Stimulated activated CD8-positive, alpha-beta memory T cell treated with anti-CD3 and anti-CD28 coated beads, Interleukin-15, amount 100 ng/mL, for 1 hour (primary cell): ENCODE data around the gene ZNF778.
"Not testable (repeated sequence)": the region's sequence is repeated elsewhere in the genome, so short reads cannot be mapped to it uniquely, and the experiment has no call there.

Source experiments
- DNase-seq: peaks from one replicate; pipeline ENCODE4 v3.0.0-alpha.2; 2020; ENCODE audit warnings: low read depth

The ZNF778 gene

DNA sequence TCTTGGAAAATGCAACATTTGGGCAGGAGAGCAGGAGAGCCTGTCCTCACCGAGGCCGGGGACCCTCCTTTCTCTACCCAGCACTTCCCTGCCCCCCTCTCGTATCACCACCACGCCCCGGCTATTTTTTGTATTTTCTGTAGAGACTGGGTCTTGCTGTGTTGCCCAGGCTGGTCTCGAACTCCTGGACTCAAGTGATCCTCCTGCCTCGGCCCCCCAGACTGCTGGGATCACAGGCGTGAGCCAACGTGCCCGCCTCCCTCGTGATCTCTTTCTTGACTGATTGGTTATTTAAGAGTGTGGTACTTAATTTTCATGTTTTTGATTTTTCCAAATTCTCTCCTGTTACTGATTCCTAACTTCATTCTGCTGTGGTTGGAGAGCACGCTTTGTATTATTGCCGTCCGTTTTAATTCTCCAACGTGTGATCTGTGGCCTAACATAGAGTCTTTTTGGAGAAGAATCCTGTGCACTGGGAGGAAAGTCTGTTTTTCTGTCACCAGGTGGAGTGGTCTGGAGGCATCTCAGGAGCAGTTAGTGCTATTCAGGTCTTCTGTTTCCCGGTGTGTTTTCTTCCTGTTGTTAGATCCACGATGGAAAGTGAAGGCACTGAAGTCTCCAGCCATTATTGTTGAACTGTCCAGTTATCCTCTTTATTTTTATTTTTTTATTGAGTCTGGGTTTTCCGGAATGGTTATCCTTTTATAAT, 40.4 kb downstream of the ZNF778 start:
- no peak for DNase-seq

DNA sequence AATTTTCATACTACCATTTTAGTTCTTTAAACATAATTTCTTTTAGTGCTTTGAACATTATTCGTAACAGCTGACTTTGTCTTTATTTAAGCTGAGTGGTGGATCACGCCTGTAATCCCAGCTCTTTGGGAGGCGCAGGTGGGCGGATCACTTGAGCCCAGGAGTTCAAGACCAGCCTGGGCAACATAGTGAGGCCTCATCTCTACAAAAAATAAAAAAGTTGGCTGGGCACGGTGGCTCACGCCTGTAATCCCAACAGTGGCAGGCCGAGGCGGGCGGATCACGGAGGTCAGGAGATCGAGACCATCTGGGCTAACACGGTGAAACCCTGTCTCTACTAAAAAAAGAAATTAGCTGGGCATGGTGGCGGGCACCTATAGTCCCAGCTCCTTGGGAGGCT, 42.4 kb downstream of the ZNF778 start:
- not testable (repeated sequence) for DNase-seq

DNA sequence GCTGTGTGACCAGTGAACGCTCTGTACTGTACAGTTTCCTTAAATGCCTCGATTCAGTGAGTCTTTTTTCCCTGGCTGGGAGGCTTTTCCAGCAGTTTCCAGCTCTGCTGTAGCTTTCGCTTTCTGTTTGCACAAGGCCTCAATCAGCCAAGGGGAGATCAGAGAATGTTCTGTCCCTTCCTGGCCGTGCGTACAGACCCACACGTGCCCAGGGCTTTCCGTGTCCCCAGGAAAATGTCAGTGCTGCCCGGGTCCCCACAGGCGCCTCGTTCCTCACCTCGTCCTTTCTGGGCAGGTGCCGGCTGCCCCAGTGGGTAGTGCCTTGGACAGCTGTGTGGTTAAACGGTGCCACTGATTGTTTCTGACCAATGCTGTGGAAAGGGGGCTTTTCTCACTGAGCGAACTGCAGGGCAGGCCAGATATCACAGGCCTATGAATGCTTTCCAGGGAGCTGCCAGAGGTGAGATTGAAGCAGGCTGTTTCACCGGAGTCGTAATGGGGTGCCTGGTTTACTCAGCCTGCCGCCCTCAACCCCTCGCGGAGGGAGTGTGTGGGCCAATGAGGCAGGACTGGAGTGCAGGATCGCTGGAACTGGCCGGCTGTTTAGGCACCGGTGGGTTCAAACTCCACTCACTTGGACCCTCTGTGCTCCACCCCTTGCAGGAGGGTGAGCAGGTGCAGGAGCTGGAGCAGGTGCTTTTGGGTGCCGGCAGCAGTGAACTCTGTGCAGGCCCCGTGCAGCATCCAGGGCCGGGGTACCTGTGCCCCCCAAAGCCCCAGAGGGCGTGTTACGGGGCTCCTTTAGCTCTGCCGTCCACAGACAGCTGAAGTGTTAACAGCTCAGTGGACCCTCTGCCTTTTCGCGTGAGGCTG, 44.4 kb downstream of the ZNF778 start:
- no peak for DNase-seq

DNA sequence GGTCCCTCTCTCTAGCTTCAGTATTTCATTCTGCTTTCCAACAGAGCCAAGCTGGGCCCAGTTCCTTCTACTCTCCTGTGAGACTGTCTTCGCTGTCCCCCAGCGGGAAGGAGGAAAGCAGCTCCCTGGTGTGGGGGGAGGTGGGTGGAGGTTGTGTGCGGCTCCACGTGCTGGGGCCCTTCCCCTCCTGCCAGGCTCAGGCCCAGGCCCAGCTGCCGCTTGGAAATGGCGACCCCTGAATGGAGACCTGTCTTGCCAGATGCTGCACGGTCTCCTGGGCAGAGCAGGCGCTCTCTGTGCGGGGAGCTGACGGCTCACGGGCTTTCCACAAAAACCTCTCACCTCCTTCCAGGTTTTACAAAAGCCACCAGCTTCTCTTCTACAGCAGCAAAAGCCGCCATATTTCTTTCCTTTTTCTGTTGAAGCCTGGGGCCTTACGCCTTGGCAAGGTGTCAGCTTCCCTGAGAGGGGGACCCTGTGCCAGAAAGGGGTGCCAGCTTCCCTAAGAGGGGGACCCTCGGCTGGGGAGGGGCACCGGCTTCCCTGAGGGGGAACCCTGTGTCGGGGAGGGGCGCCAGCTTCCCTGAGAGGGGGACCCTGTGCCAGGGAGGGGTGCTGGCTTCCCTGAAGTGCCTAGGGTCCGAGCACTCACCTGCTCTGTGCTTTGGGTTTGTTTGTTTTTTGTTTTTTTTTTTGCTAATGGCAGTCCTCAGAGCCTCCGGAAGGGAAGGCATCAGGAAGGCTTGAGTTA, 47.5 kb downstream of the ZNF778 start:
- DNase-seq: no peak

DNA sequence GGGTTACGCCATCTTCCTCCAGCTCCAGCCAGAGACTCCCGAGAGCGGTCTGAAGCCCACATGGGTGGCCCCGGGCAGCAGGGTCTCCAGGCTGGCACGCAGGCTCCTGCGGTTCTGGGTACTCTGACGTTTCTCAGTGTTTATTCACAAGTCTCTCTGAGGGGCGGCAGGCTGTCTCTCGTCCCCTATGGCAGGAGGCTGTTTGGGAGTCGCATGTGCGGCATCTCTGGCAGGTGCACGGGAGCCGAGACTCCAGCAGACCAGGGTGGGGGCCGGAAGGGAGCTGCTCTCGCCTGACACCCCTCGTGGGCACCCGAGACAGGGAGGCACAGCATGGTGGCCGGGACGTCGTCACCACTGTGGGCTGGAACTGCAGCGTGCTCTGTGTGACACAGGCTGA, 48.1 kb downstream of the ZNF778 start:
- DNase-seq: no peak

DNA sequence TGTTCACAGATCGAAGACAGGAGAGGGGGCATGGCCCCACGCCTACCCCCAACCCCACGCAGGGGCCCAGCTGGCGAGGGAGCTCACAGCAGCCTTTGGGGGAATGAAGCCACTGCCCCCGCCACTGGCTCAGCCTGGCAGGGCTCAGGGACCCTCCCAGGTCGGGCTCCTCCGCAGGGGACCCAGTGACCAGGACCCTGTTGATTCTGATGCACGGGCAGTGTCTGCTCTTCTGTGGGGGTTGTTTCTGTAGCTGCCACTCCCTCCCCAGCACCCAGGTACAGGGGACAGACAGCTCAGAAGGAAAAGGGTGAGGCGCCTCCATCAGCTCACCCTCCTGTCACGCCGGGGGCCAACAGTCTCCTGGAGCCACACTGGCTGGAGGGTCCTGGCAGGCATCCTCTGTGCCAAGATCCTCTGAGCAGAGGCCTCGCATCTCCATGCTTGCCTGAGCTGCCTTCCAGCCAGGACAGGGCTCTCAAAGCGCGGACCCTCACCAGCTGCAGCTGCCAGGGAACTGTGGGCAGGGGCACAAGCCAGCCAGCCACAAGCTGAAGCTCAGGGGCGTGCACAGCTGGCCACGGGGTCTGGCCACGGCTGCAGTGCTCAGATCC, 49.1 kb downstream of the ZNF778 start:
- no peak for DNase-seq

DNA sequence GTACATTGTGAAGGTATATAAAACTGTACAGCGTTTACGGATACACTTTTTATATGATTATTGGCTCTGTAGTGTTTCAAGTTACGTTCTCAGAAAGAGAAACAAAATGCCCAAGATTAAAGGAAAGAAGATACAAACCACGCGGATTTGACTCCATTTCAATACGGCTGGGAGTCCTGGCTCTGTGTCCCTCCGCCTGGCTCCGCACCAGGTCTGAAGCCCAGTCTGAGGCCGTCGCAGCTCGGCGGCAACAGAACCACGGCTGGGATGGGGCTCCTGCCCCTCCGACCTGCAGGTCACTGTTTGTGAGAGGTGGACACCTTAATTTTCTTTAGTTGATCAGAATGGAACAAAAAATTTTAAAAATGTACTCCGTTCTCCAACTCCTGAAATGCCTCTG, 50.2 kb downstream of the ZNF778 start:
- DNase-seq: not testable (repeated sequence)

DNA sequence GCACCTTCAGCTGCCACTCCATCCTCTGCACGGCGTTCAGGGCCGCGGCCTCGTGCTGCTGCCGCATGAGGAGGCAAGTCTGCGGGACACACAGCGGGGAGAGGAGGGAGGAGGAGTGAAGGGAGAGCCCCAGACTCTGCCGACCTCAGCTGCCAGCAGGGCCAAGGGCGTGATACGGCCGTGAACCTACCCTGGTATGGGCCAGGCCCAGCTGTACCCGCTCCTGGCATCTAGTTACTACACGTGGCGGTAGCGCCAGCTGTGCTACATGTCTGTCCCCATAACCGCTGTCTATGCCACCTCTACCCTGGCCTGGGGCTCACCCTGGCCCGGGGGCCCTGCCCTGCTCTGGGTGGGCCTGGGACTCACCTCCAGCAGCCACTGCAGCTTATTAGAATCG, 51.1 kb downstream of the ZNF778 start:
- DNase-seq: no peak

DNA sequence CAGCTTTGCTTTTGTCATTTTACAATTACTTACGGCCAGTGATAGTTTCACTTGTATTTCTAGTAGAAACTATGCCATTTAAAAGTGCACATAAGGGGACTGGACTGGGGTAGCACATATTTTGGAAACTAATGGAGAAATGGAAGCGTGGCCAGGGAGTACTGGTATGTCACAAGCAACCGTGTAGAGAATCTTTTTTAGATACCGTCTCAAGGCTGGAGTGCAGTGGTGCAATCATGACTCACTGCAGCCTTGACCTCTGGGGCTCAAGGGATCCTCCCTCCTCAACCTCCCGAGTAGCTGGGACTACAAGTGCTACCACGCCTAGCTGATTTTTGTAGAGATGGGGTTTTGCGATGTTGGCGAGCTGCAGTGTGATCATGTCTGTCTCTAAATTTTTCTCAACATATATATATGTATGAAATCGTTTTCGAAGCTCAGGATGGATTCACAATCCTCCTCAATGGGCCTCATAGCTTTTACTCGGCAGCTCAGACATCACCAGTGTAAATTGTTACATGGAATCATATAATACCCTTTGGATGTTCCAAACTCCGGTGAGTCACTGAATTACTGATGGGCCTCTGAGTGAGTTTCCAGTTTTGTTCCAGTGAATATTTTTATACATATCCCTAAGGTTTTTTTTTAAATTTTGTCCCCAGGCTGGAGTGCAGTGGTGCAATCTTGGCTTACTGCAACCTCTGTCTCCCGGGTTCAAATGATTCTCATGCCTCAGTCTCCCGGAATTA, 51.7 kb downstream of the ZNF778 start:
- no peak for DNase-seq

DNA sequence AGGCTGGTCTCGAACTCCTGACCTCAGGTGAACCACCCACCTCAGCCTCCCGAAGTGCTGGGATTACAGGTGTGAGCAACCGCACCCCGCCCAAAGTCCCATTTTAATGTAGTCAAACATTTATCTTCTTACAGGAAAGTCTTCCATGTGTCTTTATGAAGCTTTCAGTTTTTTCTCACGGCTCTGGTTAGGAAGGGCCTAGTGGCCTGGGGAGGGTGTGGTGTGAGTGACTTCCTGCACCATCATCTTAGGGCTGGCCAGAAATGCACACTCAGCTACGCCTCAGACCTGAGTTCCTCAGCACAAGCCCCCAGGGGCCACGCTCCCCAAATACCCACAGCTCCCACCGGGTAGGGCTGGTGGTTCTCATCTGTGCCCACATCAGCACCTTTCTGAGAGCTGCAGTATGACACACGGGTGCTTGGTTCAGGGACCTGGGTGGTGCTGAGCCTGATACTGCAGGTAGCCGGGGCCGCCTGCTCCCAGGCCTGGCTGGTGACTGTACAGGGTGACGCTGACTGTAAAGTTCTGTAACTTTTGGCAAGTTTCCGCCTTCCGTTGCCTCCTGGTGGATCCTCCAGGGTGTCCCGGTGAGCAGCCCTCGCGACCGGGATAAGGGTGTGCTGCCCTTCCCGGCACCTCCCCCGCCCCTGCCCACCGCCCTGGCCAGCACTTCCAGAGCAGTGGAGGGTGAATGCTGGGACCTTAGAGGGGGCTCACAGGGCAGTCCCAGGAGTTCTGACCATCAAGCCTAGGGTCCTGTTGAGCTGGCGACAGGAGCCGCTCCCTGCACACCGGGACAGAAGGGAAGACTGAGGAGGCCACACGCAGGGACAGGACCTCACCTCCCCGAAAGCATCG, 52.5 kb downstream of the ZNF778 start:
- no peak for DNase-seq

DNA sequence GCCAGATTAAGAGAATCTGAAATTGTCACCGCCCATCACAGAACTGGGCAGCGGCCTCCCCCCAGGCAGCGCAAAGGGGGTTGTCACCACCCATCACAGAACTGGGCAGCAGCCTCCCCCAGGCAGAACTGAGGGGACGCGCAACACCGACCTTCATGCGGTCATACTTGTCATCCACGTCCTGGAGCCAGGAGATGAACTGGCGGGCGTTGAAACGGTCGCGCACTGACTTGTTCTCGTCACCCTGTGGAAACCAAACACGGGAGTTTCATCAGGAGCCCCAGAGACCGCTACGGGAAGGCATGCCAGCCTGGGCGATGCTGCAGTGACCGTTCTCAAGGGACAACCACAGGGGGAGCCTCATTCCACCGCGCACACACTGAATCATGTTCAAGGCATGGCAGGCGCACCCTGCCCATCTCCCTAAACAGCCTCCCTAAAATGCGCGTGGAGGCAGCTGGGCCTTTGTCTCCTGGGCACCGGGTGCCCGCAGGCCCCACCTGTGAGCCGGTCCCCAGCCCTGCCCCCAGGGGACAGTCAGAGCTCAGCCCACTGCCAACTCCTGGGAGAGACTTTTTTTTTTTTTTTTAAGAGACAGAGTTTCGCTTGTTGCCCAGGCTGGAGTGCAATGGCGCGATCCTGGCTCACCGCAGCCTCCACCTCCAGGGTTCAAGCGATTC, 53.3 kb downstream of the ZNF778 start:
- DNase-seq: no peak

DNA sequence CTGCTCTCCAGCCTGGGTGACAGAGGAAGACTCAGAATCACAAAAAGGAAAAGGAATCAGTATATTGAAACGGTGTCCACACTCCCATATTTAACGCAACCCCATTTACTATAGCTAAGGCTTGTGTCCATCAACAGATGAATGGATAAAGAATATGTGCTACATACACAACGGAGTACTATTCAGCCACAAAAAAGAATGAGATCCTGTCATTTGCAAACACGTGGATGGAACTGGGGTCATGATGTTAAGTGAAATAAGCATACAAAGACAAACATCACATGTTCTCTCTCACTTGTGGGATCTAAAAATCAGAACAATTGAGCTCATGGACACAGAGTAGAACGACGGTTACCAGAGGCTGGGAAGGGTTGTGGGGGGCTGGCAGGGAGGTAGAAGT, 55.1 kb downstream of the ZNF778 start:
- no peak for DNase-seq

DNA sequence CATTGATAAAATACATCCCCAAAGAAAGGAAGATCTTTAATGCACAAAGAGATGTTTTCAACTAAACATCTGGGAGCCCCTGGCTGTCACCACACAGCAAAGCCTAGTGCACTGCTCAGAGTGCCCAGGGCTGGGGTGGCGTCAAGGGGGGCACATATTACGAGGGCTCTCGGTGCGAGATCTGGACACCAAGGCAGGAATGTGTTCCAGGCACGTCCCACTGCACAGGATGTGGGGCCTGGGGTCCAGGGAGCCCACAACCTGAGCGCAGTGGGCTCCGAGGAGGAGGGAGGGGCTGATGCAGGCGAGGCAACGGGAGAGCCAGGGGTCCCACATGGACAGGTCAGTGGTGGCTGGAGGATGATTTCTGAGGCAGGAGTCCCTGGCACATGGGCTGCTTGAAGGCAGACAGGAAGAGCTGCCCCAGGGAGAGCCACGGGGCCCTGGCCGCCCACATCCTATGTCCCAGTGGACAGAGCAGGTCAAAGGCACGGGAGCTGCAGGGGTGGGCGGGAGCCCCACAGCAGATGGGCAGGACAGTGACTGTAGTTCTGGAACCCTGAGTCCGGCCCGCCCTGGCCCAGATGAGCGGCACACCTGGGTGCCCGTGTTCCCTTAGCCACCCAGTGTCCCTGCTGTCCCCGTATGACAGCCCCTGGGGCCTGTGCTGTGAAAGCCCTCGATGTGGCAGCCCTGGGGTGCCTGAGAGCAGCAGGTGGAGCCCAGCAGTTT, 56.4 kb downstream of the ZNF778 start:
- no peak for DNase-seq

DNA sequence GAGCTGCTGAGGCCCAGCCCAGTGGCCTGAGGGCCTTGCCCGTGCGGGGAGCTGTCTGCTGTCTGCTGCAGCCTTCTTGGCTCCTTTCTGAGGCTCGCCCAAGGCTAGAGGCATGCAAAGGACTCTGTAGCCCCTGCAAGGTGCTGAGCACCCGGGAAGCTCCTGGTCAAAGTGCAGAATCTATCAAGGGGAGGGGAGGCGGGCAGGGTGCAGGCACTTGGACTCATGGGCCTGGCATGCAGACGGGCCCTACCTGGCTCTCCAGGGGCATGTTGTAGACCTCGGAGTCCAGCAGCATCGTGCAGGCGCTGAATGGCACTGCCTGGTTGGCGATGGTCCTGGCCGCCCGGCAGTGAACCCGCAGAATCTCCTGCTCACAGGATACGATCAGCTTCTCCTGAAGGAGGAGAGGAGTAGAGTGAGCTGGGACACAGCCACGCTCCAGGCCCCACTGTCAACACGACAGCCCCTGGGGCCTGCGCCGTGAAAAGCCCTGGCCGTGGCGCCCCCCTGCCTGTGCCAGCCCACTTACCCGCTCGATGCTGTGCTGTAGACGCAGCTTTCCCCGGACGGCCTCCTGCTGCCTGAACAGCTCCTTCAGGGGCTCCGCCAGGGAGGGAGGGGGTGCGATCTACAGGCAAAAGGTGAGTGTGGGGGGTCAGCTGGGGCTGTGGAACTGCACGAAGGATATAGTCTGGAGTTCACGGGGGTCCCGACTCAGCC, 57.2 kb downstream of the ZNF778 start:
- no peak for DNase-seq

DNA sequence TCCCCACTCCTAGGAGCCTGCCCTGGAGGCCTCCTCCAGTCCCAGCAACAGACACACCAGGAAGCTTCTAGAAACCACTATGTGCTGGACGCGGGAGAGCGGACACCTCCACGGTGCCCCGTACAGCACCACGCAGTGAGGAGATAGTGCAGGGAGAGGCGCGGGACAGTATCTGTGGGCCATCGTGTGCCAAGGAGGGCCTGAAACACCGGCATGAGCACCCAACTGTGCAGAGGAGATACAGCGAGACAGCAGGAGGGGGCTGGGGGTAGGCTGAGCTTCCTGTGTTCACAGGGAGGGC, 57.7 kb downstream of the ZNF778 start:
- no peak for DNase-seq

DNA sequence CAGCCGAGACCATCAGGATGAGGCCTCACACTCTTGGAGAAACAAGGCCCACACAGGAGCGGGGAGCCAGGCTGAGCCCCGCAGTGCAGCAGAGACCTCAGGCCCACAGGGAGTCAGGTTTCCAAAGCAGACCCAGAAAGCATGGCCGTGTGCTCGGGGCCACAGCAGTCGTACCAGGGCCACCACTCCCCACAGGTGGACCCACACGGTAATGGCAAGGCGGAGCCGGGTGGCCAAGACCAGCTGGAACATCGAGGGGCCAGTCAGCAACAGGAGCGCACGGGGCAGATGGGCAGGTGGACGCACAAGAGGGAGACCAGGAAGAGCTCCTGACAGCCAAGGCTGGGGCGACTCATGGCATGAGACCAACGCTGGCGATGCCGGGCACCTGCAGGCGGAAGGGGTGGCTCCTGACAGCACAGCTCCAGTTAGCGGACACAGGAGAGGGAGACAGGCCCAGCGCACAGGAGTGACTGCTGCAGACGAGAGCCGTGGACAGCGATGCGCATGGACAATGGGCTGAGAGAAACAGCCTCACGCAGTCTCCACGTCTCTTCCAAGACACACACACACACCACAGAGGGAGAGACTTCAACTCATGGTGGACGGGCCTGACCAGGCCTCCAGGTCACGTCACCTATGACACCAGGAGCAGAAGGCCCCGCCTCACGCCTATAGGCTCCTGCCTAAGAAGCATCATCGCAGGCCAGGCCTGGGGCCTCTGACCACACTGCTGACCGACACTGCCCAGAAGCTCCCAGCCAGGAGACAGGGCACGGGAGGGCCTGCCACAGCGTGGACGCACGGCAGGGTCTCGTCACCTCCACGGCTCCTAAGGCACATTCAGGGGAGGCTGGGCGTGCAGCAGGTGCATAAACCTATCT, 58.6 kb downstream of the ZNF778 start:
- DNase-seq: no peak

DNA sequence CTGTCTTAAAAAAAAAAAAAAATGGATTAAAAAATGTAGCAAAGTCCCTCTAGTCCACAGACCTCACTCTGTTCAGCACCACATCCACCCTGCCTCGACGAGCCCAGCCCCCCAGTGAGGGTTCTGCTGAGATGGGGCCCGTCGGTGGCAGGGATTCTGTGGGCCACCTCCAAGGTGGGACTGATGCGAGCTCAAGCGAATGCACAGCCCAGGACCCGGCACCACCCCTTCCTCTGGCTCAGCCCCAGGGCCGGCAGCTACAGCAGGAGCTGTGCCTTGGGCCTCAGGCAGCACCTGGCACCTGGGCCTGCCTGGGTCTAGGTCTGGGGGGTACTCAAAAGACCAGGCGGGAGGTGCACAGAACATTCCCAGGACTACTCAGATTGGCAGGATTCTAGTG, 59.5 kb downstream of the ZNF778 start:
- DNase-seq: no peak
